ENCODE results near the gene IKZF2. TPM values are rescaled to one million over a fixed set of nuclear protein-coding genes. Genes with fewer than 3 reads are reported as not detected.
A peak's percentile ranks its signal among the peaks of the same experiment; 100 is the strongest.

Gene IKZF2
- total and polyA plus RNA-seq, 10 of the 15 experiments (the other 5 are each of a cell fraction or from before 2014, with no cell fraction given) = 15.2 to 266 (median 87.2) TPM

DNA sequence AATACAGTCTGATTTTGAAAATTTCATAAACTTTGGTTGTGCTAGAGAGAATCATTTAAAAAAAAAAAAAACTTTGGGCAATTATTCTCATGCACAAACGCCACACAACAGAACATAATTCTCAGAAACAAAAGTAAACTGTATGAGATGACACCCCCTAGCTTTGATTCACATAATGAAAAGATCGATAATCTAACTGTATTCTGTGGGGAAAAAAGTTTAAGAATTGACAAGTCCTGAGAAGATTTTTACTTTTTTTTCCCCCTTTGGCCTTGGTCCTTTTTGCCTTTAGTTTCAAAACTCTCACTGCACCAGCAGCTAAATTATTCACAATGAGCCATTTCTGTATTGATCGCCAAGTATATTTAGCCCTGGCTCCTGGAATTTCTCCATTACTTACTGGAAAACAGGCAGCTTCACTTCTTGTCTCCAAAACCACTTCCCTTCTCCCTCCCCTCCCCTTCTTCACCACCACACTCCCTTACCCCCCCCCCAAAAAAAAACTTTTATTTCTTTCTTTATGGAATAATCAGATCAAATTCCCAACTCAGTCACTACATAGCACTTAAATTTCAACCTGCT lies 2.0 kb downstream of the IKZF2 start (continued):
- TF ChIP-seq, protein P1, sequence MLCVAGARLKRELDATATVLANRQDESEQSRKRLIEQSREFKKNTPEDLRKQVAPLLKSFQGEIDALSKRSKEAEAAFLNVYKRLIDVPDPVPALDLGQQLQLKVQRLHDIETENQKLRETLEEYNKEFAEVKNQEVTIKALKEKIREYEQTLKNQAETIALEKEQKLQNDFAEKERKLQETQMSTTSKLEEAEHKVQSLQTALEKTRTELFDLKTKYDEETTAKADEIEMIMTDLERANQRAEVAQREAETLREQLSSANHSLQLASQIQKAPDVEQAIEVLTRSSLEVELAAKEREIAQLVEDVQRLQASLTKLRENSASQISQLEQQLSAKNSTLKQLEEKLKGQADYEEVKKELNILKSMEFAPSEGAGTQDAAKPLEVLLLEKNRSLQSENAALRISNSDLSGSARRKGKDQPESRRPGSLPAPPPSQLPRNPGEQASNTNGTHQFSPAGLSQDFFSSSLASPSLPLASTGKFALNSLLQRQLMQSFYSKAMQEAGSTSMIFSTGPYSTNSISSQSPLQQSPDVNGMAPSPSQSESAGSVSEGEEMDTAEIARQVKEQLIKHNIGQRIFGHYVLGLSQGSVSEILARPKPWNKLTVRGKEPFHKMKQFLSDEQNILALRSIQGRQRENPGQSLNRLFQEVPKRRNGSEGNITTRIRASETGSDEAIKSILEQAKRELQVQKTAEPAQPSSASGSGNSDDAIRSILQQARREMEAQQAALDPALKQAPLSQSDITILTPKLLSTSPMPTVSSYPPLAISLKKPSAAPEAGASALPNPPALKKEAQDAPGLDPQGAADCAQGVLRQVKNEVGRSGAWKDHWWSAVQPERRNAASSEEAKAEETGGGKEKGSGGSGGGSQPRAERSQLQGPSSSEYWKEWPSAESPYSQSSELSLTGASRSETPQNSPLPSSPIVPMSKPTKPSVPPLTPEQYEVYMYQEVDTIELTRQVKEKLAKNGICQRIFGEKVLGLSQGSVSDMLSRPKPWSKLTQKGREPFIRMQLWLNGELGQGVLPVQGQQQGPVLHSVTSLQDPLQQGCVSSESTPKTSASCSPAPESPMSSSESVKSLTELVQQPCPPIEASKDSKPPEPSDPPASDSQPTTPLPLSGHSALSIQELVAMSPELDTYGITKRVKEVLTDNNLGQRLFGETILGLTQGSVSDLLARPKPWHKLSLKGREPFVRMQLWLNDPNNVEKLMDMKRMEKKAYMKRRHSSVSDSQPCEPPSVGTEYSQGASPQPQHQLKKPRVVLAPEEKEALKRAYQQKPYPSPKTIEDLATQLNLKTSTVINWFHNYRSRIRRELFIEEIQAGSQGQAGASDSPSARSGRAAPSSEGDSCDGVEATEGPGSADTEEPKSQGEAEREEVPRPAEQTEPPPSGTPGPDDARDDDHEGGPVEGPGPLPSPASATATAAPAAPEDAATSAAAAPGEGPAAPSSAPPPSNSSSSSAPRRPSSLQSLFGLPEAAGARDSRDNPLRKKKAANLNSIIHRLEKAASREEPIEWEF (IDR thresholded peaks at IDR 0.05; ENCODE audit: insufficient replicate concordance, low read depth, low read length) = peak; percentile 97
- no peak for TF ChIP-seq PAX5 (IDR thresholded peaks at IDR 0.05; ENCODE audit: borderline replicate concordance, low read depth, low read length)
- TF ChIP-seq, protein P2, sequence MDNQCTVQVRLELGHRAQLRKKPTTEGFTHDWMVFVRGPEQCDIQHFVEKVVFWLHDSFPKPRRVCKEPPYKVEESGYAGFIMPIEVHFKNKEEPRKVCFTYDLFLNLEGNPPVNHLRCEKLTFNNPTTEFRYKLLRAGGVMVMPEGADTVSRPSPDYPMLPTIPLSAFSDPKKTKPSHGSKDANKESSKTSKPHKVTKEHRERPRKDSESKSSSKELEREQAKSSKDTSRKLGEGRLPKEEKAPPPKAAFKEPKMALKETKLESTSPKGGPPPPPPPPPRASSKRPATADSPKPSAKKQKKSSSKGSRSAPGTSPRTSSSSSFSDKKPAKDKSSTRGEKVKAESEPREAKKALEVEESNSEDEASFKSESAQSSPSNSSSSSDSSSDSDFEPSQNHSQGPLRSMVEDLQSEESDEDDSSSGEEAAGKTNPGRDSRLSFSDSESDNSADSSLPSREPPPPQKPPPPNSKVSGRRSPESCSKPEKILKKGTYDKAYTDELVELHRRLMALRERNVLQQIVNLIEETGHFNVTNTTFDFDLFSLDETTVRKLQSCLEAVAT (IDR thresholded peaks at IDR 0.05) = peak; percentile 39; the same call in 1 of the 2 replicates
- TF ChIP-seq IKZF2 (IDR thresholded peaks at IDR 0.05) = peak; percentile 23 to 35; a peak in 2 of 4 replicates

All from GM12878 (cell line).